Measurements from ENCODE around the gene EPB41L4A.

The EPB41L4A gene

GRCh38 chr5:112200131-112200530 lies 218.9 kb downstream of the EPB41L4A start:
- Histone ChIP-seq H3K4me3 (ENCODE audit: low read length) (no peak overlapping the region), H3K27ac (ENCODE audit: low read length) (no peak overlapping the region), H3K4me1 (ENCODE audit: control insufficient read depth, insufficient read depth, low read length) (peaks cover 2% of the 10 kb centered on the region; the same call in 1 of the 2 replicates), H3K27me3 (ENCODE audit: control insufficient read depth, insufficient read depth, low read length) (no peaks in the 10 kb centered on the region), H3K36me3 (ENCODE audit: control insufficient read depth, insufficient read depth, low read length) (no peaks in the 10 kb centered on the region), H3K9me3 (ENCODE audit: control insufficient read depth, insufficient read depth, low read length) (no peaks in the 10 kb centered on the region)
- no peak for DNase-seq (ENCODE audit: low read depth, low spot score)
- no CpG with 5 or more reads among the region's 3 CpGs for WGBS (ENCODE audit: insufficient coverage, insufficient read length)

DNA sequence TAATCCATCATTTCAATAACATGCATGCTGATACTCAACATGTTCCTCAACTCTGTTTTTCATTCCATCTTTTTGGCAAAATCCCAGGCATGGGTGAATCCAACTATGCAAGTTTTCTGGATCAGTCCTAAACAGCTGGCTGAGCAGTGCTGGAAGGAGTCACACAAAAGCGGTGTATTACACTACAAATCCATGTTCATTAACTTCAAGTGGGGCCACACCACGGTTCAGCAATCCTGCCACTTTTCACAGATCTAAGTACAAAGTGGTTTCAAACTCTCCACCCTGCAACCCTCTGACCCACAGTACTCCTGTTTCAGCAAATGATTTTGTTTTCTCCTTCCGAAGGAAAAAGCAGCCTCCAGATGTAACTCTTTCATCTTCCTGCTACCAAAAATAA lies 222.5 kb downstream of the EPB41L4A start:
- Histone ChIP-seq H3K4me3 (ENCODE audit: low read length) (no peak overlapping the region), H3K27ac (ENCODE audit: low read length) (no peak overlapping the region), H3K36me3 (ENCODE audit: control insufficient read depth, insufficient read depth, low read length) (no peaks in the 10 kb centered on the region), H3K27me3 (ENCODE audit: control insufficient read depth, insufficient read depth, low read length) (no peaks in the 10 kb centered on the region), H3K9me3 (ENCODE audit: control insufficient read depth, insufficient read depth, low read length) (no peaks in the 10 kb centered on the region), H3K4me1 (ENCODE audit: control insufficient read depth, insufficient read depth, low read length) (no peaks in the 10 kb centered on the region)
- WGBS (ENCODE audit: insufficient coverage, insufficient read length): no CpG with 5 or more reads among the region's 3 CpGs
- no peak for DNase-seq (ENCODE audit: low read depth, low spot score)

- Histone ChIP-seq H3K4me3 (ENCODE audit: low read length) (no peak overlapping the region), H3K27me3 (ENCODE audit: control insufficient read depth, insufficient read depth, low read length) (no peaks in the 10 kb centered on the region), H3K4me1 (ENCODE audit: control insufficient read depth, insufficient read depth, low read length) (no peaks in the 10 kb centered on the region), H3K27ac (ENCODE audit: low read length) (no peak overlapping the region), H3K9me3 (ENCODE audit: control insufficient read depth, insufficient read depth, low read length) (no peaks in the 10 kb centered on the region), H3K36me3 (ENCODE audit: control insufficient read depth, insufficient read depth, low read length) (no peaks in the 10 kb centered on the region)
- DNase-seq (ENCODE audit: low read depth, low spot score): no peak
- 100% methylated on average over 2 of the region's 4 CpGs for WGBS (ENCODE audit: insufficient coverage, insufficient read length)
Observed at GRCh38 chr5:112195924-112196323, 223.2 kb downstream of the EPB41L4A start.

DNA sequence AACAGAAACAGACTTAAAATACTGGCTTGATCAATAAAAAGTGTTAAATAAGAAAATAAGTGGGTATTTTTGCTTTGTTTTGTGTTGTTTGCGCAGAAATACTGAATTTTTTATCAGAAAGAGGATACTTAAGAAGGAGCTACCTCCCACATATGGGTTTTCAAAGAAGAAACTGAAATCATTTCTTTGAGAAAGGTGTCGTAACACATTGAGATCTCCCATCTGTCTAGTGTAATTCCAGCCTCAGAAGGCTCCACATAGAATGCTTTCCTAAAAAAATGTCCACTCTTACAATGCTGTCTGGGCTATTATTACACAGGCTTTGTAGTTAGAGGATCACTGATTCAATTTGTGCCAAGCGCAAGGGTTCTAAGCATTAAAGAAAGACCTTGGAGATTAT lies 226.2 kb downstream of the EPB41L4A start:
- H3K27ac ChIP-seq (ENCODE audit: low read length): no peak overlapping the region
- H3K4me3 ChIP-seq (ENCODE audit: low read length): no peak overlapping the region
- H3K36me3 ChIP-seq (ENCODE audit: control insufficient read depth, insufficient read depth, low read length): no peaks in the 10 kb centered on the region
- DNase-seq (ENCODE audit: low read depth, low spot score): no peak
- H3K4me1 ChIP-seq (ENCODE audit: control insufficient read depth, insufficient read depth, low read length): no peaks in the 10 kb centered on the region
- no peaks in the 10 kb centered on the region for H3K27me3 ChIP-seq (ENCODE audit: control insufficient read depth, insufficient read depth, low read length)
- no peaks in the 10 kb centered on the region for H3K9me3 ChIP-seq (ENCODE audit: control insufficient read depth, insufficient read depth, low read length)
- WGBS (ENCODE audit: insufficient coverage, insufficient read length): no CpG with 5 or more reads among the region's 3 CpGs

GRCh38 chr5:112192072-112192471 lies 227.0 kb downstream of the EPB41L4A start:
- H3K4me1 ChIP-seq (ENCODE audit: control insufficient read depth, insufficient read depth, low read length): no peaks in the 10 kb centered on the region
- H3K36me3 ChIP-seq (ENCODE audit: control insufficient read depth, insufficient read depth, low read length): no peaks in the 10 kb centered on the region
- no peak overlapping the region for H3K27ac ChIP-seq (ENCODE audit: low read length)
- DNase-seq (ENCODE audit: low read depth, low spot score): no peak
- no peaks in the 10 kb centered on the region for H3K9me3 ChIP-seq (ENCODE audit: control insufficient read depth, insufficient read depth, low read length)
- no peaks in the 10 kb centered on the region for H3K27me3 ChIP-seq (ENCODE audit: control insufficient read depth, insufficient read depth, low read length)
- no peak overlapping the region for H3K4me3 ChIP-seq (ENCODE audit: low read length)
- WGBS (ENCODE audit: insufficient coverage, insufficient read length): no CpG with 5 or more reads among the region's 4 CpGs

- Histone ChIP-seq H3K9me3 (ENCODE audit: control insufficient read depth, insufficient read depth, low read length) (no peaks in the 10 kb centered on the region), H3K4me3 (ENCODE audit: low read length) (no peak overlapping the region), H3K36me3 (ENCODE audit: control insufficient read depth, insufficient read depth, low read length) (no peaks in the 10 kb centered on the region), H3K27me3 (ENCODE audit: control insufficient read depth, insufficient read depth, low read length) (no peaks in the 10 kb centered on the region), H3K27ac (ENCODE audit: low read length) (no peak overlapping the region), H3K4me1 (ENCODE audit: control insufficient read depth, insufficient read depth, low read length) (no peaks in the 10 kb centered on the region)
- WGBS (ENCODE audit: insufficient coverage, insufficient read length): no CpG with 5 or more reads among the region's 4 CpGs
- DNase-seq (ENCODE audit: low read depth, low spot score): no peak
Observed at GRCh38 chr5:112189391-112189790, 229.7 kb downstream of the EPB41L4A start.

- DNase-seq (ENCODE audit: low read depth, low spot score): no peak
- Histone ChIP-seq H3K9me3 (ENCODE audit: control insufficient read depth, insufficient read depth, low read length) (no peaks in the 10 kb centered on the region), H3K27me3 (ENCODE audit: control insufficient read depth, insufficient read depth, low read length) (no peaks in the 10 kb centered on the region), H3K4me1 (ENCODE audit: control insufficient read depth, insufficient read depth, low read length) (no peaks in the 10 kb centered on the region), H3K36me3 (ENCODE audit: control insufficient read depth, insufficient read depth, low read length) (no peaks in the 10 kb centered on the region), H3K27ac (ENCODE audit: low read length) (no peak overlapping the region), H3K4me3 (ENCODE audit: low read length) (no peak overlapping the region)
- WGBS (ENCODE audit: insufficient coverage, insufficient read length): no CpG with 5 or more reads among the region's 4 CpGs
Observed at GRCh38 chr5:112186401-112186990, 232.6 kb downstream of the EPB41L4A start.

DNA sequence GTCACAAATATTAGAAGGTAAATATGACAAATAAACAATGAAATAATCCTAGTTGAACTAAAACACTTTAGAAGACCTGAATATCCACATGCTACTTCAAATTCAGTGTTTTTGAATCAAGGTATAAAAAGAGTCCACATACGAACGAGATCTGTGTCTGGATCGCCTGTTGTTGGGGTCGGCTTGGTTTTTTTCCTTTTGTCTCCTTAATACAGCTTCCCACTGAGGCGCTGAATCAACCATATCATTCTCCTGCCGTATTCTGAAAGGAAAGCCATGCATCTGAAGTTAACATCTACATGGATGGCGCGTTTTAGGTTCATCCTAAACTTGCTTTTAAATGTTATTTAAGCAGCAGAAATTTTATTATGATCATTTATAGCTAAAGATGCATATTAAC lies 235.2 kb downstream of the EPB41L4A start:
- H3K9me3 ChIP-seq (ENCODE audit: control insufficient read depth, insufficient read depth, low read length): no peaks in the 10 kb centered on the region
- no peak overlapping the region for H3K27ac ChIP-seq (ENCODE audit: low read length)
- H3K36me3 ChIP-seq (ENCODE audit: control insufficient read depth, insufficient read depth, low read length): no peaks in the 10 kb centered on the region
- WGBS (ENCODE audit: insufficient coverage, insufficient read length): no CpG with 5 or more reads among the region's 8 CpGs
- no peak overlapping the region for H3K4me3 ChIP-seq (ENCODE audit: low read length)
- H3K4me1 ChIP-seq (ENCODE audit: control insufficient read depth, insufficient read depth, low read length): no peaks in the 10 kb centered on the region
- H3K27me3 ChIP-seq (ENCODE audit: control insufficient read depth, insufficient read depth, low read length): no peaks in the 10 kb centered on the region
- DNase-seq (ENCODE audit: low read depth, low spot score): no peak

DNA sequence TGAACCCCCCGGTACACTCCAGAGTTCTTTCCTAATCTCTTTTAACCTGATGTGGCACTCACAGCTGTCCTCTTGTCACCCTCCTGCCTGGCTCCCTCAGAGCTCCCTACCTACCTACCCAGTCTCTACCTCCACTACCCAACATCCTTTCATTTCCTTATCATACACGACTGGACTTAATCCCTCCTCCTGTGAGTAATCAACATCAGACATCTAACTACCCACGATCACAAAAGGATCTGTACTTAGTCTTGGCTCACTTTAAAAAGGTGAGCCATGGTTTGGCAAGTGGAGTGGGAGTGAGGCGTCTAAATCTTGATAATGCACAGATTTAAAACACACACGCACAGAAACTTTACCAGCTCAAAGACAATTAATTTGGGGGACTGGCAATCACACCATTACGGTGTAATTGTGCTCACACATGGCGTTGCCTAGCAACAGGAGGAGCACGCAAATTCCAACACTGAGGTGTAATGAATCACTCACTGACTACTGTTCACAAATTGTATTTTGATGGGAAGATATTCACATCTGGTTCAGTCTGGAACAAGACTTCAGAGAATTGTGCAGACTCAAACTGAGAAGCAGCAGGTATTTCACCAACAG lies 235.9 kb downstream of the EPB41L4A start:
- no peak overlapping the region for H3K27ac ChIP-seq (ENCODE audit: low read length)
- DNase-seq (ENCODE audit: low read depth, low spot score): no peak
- H3K4me3 ChIP-seq (ENCODE audit: low read length): no peak overlapping the region
- no peaks in the 10 kb centered on the region for H3K9me3 ChIP-seq (ENCODE audit: control insufficient read depth, insufficient read depth, low read length)
- no peaks in the 10 kb centered on the region for H3K36me3 ChIP-seq (ENCODE audit: control insufficient read depth, insufficient read depth, low read length)
- no peaks in the 10 kb centered on the region for H3K4me1 ChIP-seq (ENCODE audit: control insufficient read depth, insufficient read depth, low read length)
- 100% methylated on average over 2 of the region's 8 CpGs for WGBS (ENCODE audit: insufficient coverage, insufficient read length)
- H3K27me3 ChIP-seq (ENCODE audit: control insufficient read depth, insufficient read depth, low read length): no peaks in the 10 kb centered on the region

DNA sequence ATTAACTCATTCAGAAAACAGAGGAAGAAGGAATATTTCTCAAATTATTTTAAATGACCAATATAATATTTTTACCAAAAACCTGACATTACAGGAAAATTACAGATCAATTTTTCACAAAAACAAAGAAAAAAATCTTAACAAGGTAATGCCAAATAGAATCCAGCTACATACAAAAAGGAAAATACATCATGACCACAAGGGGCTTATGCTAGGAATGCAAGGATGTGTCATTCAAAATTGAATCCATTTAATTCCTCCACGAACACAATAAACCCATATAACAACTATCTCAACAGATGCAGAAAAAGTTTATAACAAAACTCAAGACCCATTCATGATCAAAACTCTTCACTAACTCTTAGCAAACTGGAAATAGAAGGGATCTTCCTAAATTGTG lies 239.8 kb downstream of the EPB41L4A start:
- Histone ChIP-seq H3K36me3 (ENCODE audit: control insufficient read depth, insufficient read depth, low read length) (no peaks in the 10 kb centered on the region), H3K9me3 (ENCODE audit: control insufficient read depth, insufficient read depth, low read length) (no peaks in the 10 kb centered on the region), H3K27ac (ENCODE audit: low read length) (no peak overlapping the region), H3K4me1 (ENCODE audit: control insufficient read depth, insufficient read depth, low read length) (no peaks in the 10 kb centered on the region), H3K4me3 (ENCODE audit: low read length) (no peak overlapping the region), H3K27me3 (ENCODE audit: control insufficient read depth, insufficient read depth, low read length) (no peaks in the 10 kb centered on the region)
- no peak for DNase-seq (ENCODE audit: low read depth, low spot score)
- 100% methylated on average over 1 of the region's 1 CpG for WGBS (ENCODE audit: insufficient coverage, insufficient read length)

- Histone ChIP-seq H3K9me3 (ENCODE audit: control insufficient read depth, insufficient read depth, low read length) (no peaks in the 10 kb centered on the region), H3K27ac (ENCODE audit: low read length) (no peak overlapping the region), H3K36me3 (ENCODE audit: control insufficient read depth, insufficient read depth, low read length) (no peaks in the 10 kb centered on the region), H3K27me3 (ENCODE audit: control insufficient read depth, insufficient read depth, low read length) (no peaks in the 10 kb centered on the region), H3K4me3 (ENCODE audit: low read length) (no peak overlapping the region), H3K4me1 (ENCODE audit: control insufficient read depth, insufficient read depth, low read length) (no peaks in the 10 kb centered on the region)
- no CpG with 5 or more reads among the region's 8 CpGs for WGBS (ENCODE audit: insufficient coverage, insufficient read length)
- DNase-seq (ENCODE audit: low read depth, low spot score): no peak
Observed at GRCh38 chr5:112174959-112175594, 244.0 kb downstream of the EPB41L4A start.

Measured in iPS DF 6.9 (cell line).